CD4-positive, CD25-positive, alpha-beta regulatory T cell (primary cell): ENCODE measurements around the gene IFNA8. TPM values are rescaled to one million over a fixed set of nuclear protein-coding genes. Genes with fewer than 3 reads are reported as not detected.
A peak's percentile ranks its signal among the peaks of the same experiment; 100 is the strongest.

Experiments used
- ATAC-seq, 2 donors: fragments of 150-1000 bp; cut with Tn5 transposase; one replicate each; pipeline ENCODE4 v1.10.0; 2021; ENCODE audit warnings: low read depth in 2 of 2, moderate number of reproducible peaks in 2 of 2, moderate library complexity in 1 of 2
- DNase-seq, 3 donors: peaks; one replicate each; pipeline versions ENCODE4 v3.0.0 to v3.0.0-alpha.2; 2012 to 2022; ENCODE audit warnings: mixed read lengths in 1 of 3
- H3K27ac ChIP-seq: one replicate; pipeline ENCODE4 v1.7.0; 2013; ENCODE audit warnings: mild to moderate bottlenecking, low read length; ENCODE audit not compliant: insufficient read depth, poor library complexity, severe bottlenecking
- H3K27me3 ChIP-seq: one replicate; pipeline ENCODE4 v1.7.0; 2013; ENCODE audit warnings: low read length; ENCODE audit not compliant: control insufficient read depth, insufficient read depth
- H3K36me3 ChIP-seq: one replicate; pipeline ENCODE4 v1.7.0; 2013; ENCODE audit warnings: mild to moderate bottlenecking, low read length, moderate library complexity; ENCODE audit not compliant: control insufficient read depth, insufficient read depth
- H3K4me1 ChIP-seq: 2 replicates; pipeline ENCODE4 v1.7.0; 2013; ENCODE audit warnings: mild to moderate bottlenecking, low read length; ENCODE audit not compliant: insufficient read depth, control insufficient read depth, poor library complexity, severe bottlenecking
- H3K4me3 ChIP-seq: one replicate; pipeline ENCODE4 v1.7.0; 2013; ENCODE audit warnings: low read depth, mild to moderate bottlenecking, low read length, moderate library complexity
- H3K9me3 ChIP-seq, 2 experiments: 1 replicate in 1 of 2; 2 replicates in 1 of 2; pipeline ENCODE4 v1.7.0; 2013; ENCODE audit warnings: low read length in 2 of 2, mild to moderate bottlenecking in 1 of 2, moderate library complexity in 1 of 2; ENCODE audit not compliant: control insufficient read depth in 2 of 2
- H3K27ac Mint-ChIP-seq, 3 donors: one replicate each; pipeline ENCODE4 v1.8.0; 2020 to 2022; ENCODE audit warnings: mild to moderate bottlenecking in 3 of 3, mixed read lengths in 3 of 3, moderate library complexity in 2 of 3
- H3K27me3 Mint-ChIP-seq: one replicate; pipeline ENCODE4 v1.8.0; 2022; ENCODE audit warnings: mild to moderate bottlenecking, mixed read lengths
- H3K36me3 Mint-ChIP-seq: one replicate; pipeline ENCODE4 v1.8.0; 2020; ENCODE audit warnings: mixed read lengths
- H3K4me1 Mint-ChIP-seq, 4 donors: one replicate each; pipeline ENCODE4 v1.8.0; 2020 to 2022; ENCODE audit warnings: mixed read lengths in 4 of 4, mild to moderate bottlenecking in 1 of 4
- H3K4me3 Mint-ChIP-seq, 4 donors: one replicate each; pipeline ENCODE4 v1.8.0; 2020 to 2022; ENCODE audit warnings: mild to moderate bottlenecking in 4 of 4, mixed read lengths in 4 of 4, moderate library complexity in 3 of 4
- H3K9me3 Mint-ChIP-seq, 7 donors: one replicate each; pipeline ENCODE4 v1.8.0; 2020 to 2022; ENCODE audit warnings: mixed read lengths in 7 of 7, mild to moderate bottlenecking in 3 of 7, moderate library complexity in 2 of 7
- polyA plus RNA-seq, 4 donors: library from polyadenylated mRNA; unstranded; fragments of 300-500 nt; fragmentation: Illumina TruSeq; gene quantifications; one replicate each; pipeline ENCODE4 v1.2.3, GENCODE V29; 2021
- total RNA-seq: library from RNA; stranded (reverse); gene quantifications from one replicate; pipeline ENCODE4 v1.2.3, GENCODE V29; 2022

IFNA8 gene
- total and polyA plus RNA-seq, 5 donors from 2014 or later: not detected

GRCh38 chr9:21385131-21385670, 23.7 kb upstream of the IFNA8 start, which contains the start of gene IFNA2:
IFNA2 (minus strand) TSS chr9:21385398; CDS start chr9:21385329, 69 bp downstream.
- ATAC-seq (peak in 1 of 2 donors; percentile 12), DNase-seq (no peak)
- Mint-ChIP-seq H3K36me3 (no peaks in the 10 kb centered on the region), H3K9me3 (peaks cover 0 to 6% (median 0%) of the 10 kb centered on the region in 7 donors), H3K4me3 (no peak within 1 kb of the TSS), H3K27me3 (peaks cover 61% of the 10 kb centered on the region), H3K4me1 (peaks cover 0 to 9% (median 5%) of the 10 kb centered on the region in 4 donors), H3K27ac (no peak within 1 kb of the TSS)
- no peaks in the 10 kb centered on the region for H3K4me1 ChIP-seq
- no peak within 1 kb of the TSS for H3K27ac ChIP-seq
- H3K27me3 ChIP-seq: peaks cover 34% of the 10 kb centered on the region
- no peaks in the 10 kb centered on the region for H3K9me3 ChIP-seq
- H3K4me3 ChIP-seq: no peak within 1 kb of the TSS
- no peaks in the 10 kb centered on the region for H3K36me3 ChIP-seq

GRCh38 chr9:21392270-21392669, 16.6 kb upstream of the IFNA8 start:
- Histone ChIP-seq H3K27me3 (peaks cover 52% of the 10 kb centered on the region), H3K4me3 (no peak overlapping the region), H3K36me3 (no peaks in the 10 kb centered on the region), H3K4me1 (peaks cover 6% of the 10 kb centered on the region), H3K27ac (no peak overlapping the region), H3K9me3 (no peaks in the 10 kb centered on the region)
- H3K4me3 Mint-ChIP-seq: no peak overlapping the region
- H3K27me3 Mint-ChIP-seq: peaks cover 73% of the 10 kb centered on the region
- H3K36me3 Mint-ChIP-seq: no peaks in the 10 kb centered on the region
- H3K9me3 Mint-ChIP-seq: peaks cover 0 to 2% (median 0%) of the 10 kb centered on the region in 7 donors
- DNase-seq: peak in 1 of 3 donors; percentile 21
- ATAC-seq: peak; percentile 38 to 49
- peaks cover 4 to 15% (median 5%) of the 10 kb centered on the region in 4 donors for H3K4me1 Mint-ChIP-seq
- no peak overlapping the region for H3K27ac Mint-ChIP-seq

GRCh38 chr9:21395778-21396717, 12.9 kb upstream of the IFNA8 start:
- Histone ChIP-seq H3K4me3 (peak overlapping the region; percentile 43), H3K27me3 (peaks cover 46% of the 10 kb centered on the region), H3K27ac (no peak overlapping the region), H3K9me3 (no peaks in the 10 kb centered on the region), H3K4me1 (peaks cover 6% of the 10 kb centered on the region), H3K36me3 (no peaks in the 10 kb centered on the region)
- H3K36me3 Mint-ChIP-seq: no peaks in the 10 kb centered on the region
- H3K27ac Mint-ChIP-seq: no peak overlapping the region
- H3K27me3 Mint-ChIP-seq: peaks cover 63% of the 10 kb centered on the region
- peak; percentile 32 to 55 (median 44) for DNase-seq
- peak overlapping the region in 3 of 4 donors; percentile 9 to 85 (median 40) for H3K4me3 Mint-ChIP-seq
- no peaks in the 10 kb centered on the region for H3K9me3 Mint-ChIP-seq
- ATAC-seq: peak; percentile 57 to 70
- peaks cover 4 to 15% (median 5%) of the 10 kb centered on the region in 4 donors for H3K4me1 Mint-ChIP-seq

- no peak for ATAC-seq
- no peaks in the 10 kb centered on the region for H3K36me3 ChIP-seq
- H3K27me3 ChIP-seq: peaks cover 47% of the 10 kb centered on the region
- H3K9me3 Mint-ChIP-seq: no peaks in the 10 kb centered on the region
- no peak for DNase-seq
- peaks cover 68% of the 10 kb centered on the region for H3K27me3 Mint-ChIP-seq
- H3K36me3 Mint-ChIP-seq: no peaks in the 10 kb centered on the region
- H3K27ac Mint-ChIP-seq: no peak overlapping the region
- H3K4me1 ChIP-seq: peaks cover 6% of the 10 kb centered on the region
- no peaks in the 10 kb centered on the region for H3K9me3 ChIP-seq
- peaks cover 4 to 15% (median 7%) of the 10 kb centered on the region in 4 donors for H3K4me1 Mint-ChIP-seq
- H3K27ac ChIP-seq: no peak overlapping the region
- no peak overlapping the region for H3K4me3 Mint-ChIP-seq
- H3K4me3 ChIP-seq: no peak overlapping the region
Observed at GRCh38 chr9:21398955-21399489, 9.9 kb upstream of the IFNA8 start.

GRCh38 chr9:21399956-21400355, 9.0 kb upstream of the IFNA8 start:
- H3K27me3 ChIP-seq: peaks cover 50% of the 10 kb centered on the region
- Mint-ChIP-seq H3K27me3 (peaks cover 74% of the 10 kb centered on the region), H3K9me3 (no peaks in the 10 kb centered on the region), H3K27ac (no peak overlapping the region), H3K36me3 (no peaks in the 10 kb centered on the region), H3K4me3 (no peak overlapping the region), H3K4me1 (peaks cover 4 to 15% (median 7%) of the 10 kb centered on the region in 4 donors)
- no peak overlapping the region for H3K4me3 ChIP-seq
- peaks cover 6% of the 10 kb centered on the region for H3K4me1 ChIP-seq
- no peak for ATAC-seq
- DNase-seq: no peak
- no peaks in the 10 kb centered on the region for H3K36me3 ChIP-seq
- H3K9me3 ChIP-seq: no peaks in the 10 kb centered on the region
- no peak overlapping the region for H3K27ac ChIP-seq

- Mint-ChIP-seq H3K36me3 (no peaks in the 10 kb centered on the region), H3K27me3 (peaks cover 65% of the 10 kb centered on the region), H3K27ac (no peak overlapping the region), H3K4me3 (peak overlapping the region in 2 of 4 donors; percentile 22 to 64), H3K9me3 (peaks cover 0 to 2% (median 0%) of the 10 kb centered on the region in 7 donors), H3K4me1 (peaks cover 0 to 2% (median 0%) of the 10 kb centered on the region in 4 donors)
- Histone ChIP-seq H3K4me1 (no peaks in the 10 kb centered on the region), H3K36me3 (no peaks in the 10 kb centered on the region), H3K27ac (no peak overlapping the region), H3K4me3 (no peak overlapping the region), H3K27me3 (peaks cover 36% of the 10 kb centered on the region), H3K9me3 (no peaks in the 10 kb centered on the region)
- DNase-seq (no peak), ATAC-seq (no peak)
Observed at GRCh38 chr9:21402386-21403251, 6.3 kb upstream of the IFNA8 start.

- DNase-seq (no peak), ATAC-seq (no peak)
- Histone ChIP-seq H3K27ac (no peak overlapping the region), H3K4me1 (no peaks in the 10 kb centered on the region), H3K4me3 (no peak overlapping the region), H3K36me3 (no peaks in the 10 kb centered on the region), H3K27me3 (peaks cover 29% of the 10 kb centered on the region), H3K9me3 (no peaks in the 10 kb centered on the region)
- Mint-ChIP-seq H3K27me3 (peaks cover 61% of the 10 kb centered on the region), H3K9me3 (peaks cover 0 to 2% (median 0%) of the 10 kb centered on the region in 7 donors), H3K4me1 (peaks cover 0 to 2% (median 0%) of the 10 kb centered on the region in 4 donors), H3K4me3 (no peak overlapping the region), H3K27ac (no peak overlapping the region), H3K36me3 (no peaks in the 10 kb centered on the region)
Observed at GRCh38 chr9:21404146-21404545, 4.8 kb upstream of the IFNA8 start.
